ENCODE measurements around the gene TPRG1.
A peak's percentile ranks its signal among the peaks of the same experiment; 100 is the strongest.

TPRG1 gene

GRCh38 chr3:189171707-189172106 is at the start of gene TPRG1:
TPRG1 (plus strand) TSS chr3:189171971; CDS start chr3:189207385, 35,414 bp downstream.
- DNase-seq (ENCODE audit: low spot score): no peak

- DNase-seq (ENCODE audit: low spot score): no peak
These were observed 49.7 kb upstream of the TPRG1 start for GRCh38 chr3:189122110-189122509.

- DNase-seq (ENCODE audit: low spot score): no peak
These were observed 49.1 kb upstream of the TPRG1 start for GRCh38 chr3:189122526-189123205.

- DNase-seq (ENCODE audit: low spot score): no peak
These were observed 48.0 kb upstream of the TPRG1 start for GRCh38 chr3:189123595-189124387.

- DNase-seq (ENCODE audit: low spot score): peak; percentile 91
These were observed 39.5 kb upstream of the TPRG1 start for GRCh38 chr3:189132231-189132671.

GRCh38 chr3:189132839-189133238 is 38.9 kb upstream of the TPRG1 start:
- DNase-seq (ENCODE audit: low spot score): no peak

- DNase-seq (ENCODE audit: low spot score): no peak
These were observed 38.0 kb upstream of the TPRG1 start for GRCh38 chr3:189133768-189134167.

- DNase-seq (ENCODE audit: low spot score): no peak
These were observed 34.4 kb upstream of the TPRG1 start for GRCh38 chr3:189137416-189137815.

GRCh38 chr3:189138901-189139610 is 32.7 kb upstream of the TPRG1 start:
- DNase-seq (ENCODE audit: low spot score): no peak

GRCh38 chr3:189139611-189139940 is 32.2 kb upstream of the TPRG1 start:
- DNase-seq (ENCODE audit: low spot score): no peak

- DNase-seq (ENCODE audit: low spot score): peak; percentile 78
These were observed 29.2 kb upstream of the TPRG1 start for GRCh38 chr3:189142527-189142926.

- DNase-seq (ENCODE audit: low spot score): no peak
These were observed 28.4 kb upstream of the TPRG1 start for GRCh38 chr3:189143321-189143720.

GRCh38 chr3:189143771-189144170 is 28.0 kb upstream of the TPRG1 start:
- no peak for DNase-seq (ENCODE audit: low spot score)

- DNase-seq (ENCODE audit: low spot score): peak; percentile 60
These were observed 27.1 kb upstream of the TPRG1 start for GRCh38 chr3:189144645-189145044.

- no peak for DNase-seq (ENCODE audit: low spot score)
These were observed 24.9 kb upstream of the TPRG1 start for GRCh38 chr3:189146848-189147247.

GRCh38 chr3:189148081-189148507 is 23.7 kb upstream of the TPRG1 start:
- peak; percentile 71 for DNase-seq (ENCODE audit: low spot score)

- DNase-seq (ENCODE audit: low spot score): peak; percentile 19
These were observed 22.6 kb upstream of the TPRG1 start for GRCh38 chr3:189149203-189149602.

GRCh38 chr3:189157232-189158007 is 14.4 kb upstream of the TPRG1 start:
- no peak for DNase-seq (ENCODE audit: low spot score)

- DNase-seq (ENCODE audit: low spot score): no peak
These were observed 13.7 kb upstream of the TPRG1 start for GRCh38 chr3:189158034-189158433.

GRCh38 chr3:189160519-189161309 is 11.1 kb upstream of the TPRG1 start:
- DNase-seq (ENCODE audit: low spot score): no peak

- no peak for DNase-seq (ENCODE audit: low spot score)
These were observed 6.6 kb upstream of the TPRG1 start for GRCh38 chr3:189165092-189165612.
